ENCODE data around the gene LCE6A.

The LCE6A gene

GRCh38 chr1:152873495-152873894 is 30.8 kb downstream of the LCE6A start:
- no peak for DNase-seq (ENCODE audit: low read depth in 2 of 2)

GRCh38 chr1:152876827-152877226 is 34.2 kb downstream of the LCE6A start:
- DNase-seq (ENCODE audit: low read depth in 2 of 2): no peak

GRCh38 chr1:152878042-152878441 is 35.4 kb downstream of the LCE6A start, which contains the start of gene SMCP:
Gene SMCP, plus strand, starts transcription at chr1:152878322. Its CDS starts 6,101 bp downstream, at chr1:152884423.
- DNase-seq (ENCODE audit: low read depth in 2 of 2): no peak

GRCh38 chr1:152879559-152880198 is 37.0 kb downstream of the LCE6A start:
- no peak for DNase-seq (ENCODE audit: low read depth in 2 of 2)

- no peak for DNase-seq (ENCODE audit: low read depth in 2 of 2)
Observed at GRCh38 chr1:152880316-152880715, 37.7 kb downstream of the LCE6A start.

- no peak for DNase-seq (ENCODE audit: low read depth in 2 of 2)
Observed at GRCh38 chr1:152880907-152881306, 38.3 kb downstream of the LCE6A start.

- DNase-seq (ENCODE audit: low read depth in 2 of 2): no peak
Observed at GRCh38 chr1:152884085-152884484, 41.4 kb downstream of the LCE6A start.

- no peak for DNase-seq (ENCODE audit: low read depth in 2 of 2)
Observed at GRCh38 chr1:152884506-152884905, 41.9 kb downstream of the LCE6A start.

- DNase-seq (ENCODE audit: low read depth in 2 of 2): no peak
Observed at GRCh38 chr1:152884966-152885624, 42.4 kb downstream of the LCE6A start.

GRCh38 chr1:152886085-152886484 is 43.4 kb downstream of the LCE6A start:
- DNase-seq (ENCODE audit: low read depth in 2 of 2): no peak

GRCh38 chr1:152886758-152887409 is 44.2 kb downstream of the LCE6A start:
- DNase-seq (ENCODE audit: low read depth in 2 of 2): no peak

- DNase-seq (ENCODE audit: low read depth in 2 of 2): no peak
Observed at GRCh38 chr1:152888126-152888525, 45.5 kb downstream of the LCE6A start.
